CD4-positive, alpha-beta T cell treated with Interleukin-15 for 4 hours (primary cell): ENCODE data around the gene RBMY1J.
"Not testable (repeated sequence)": the region's sequence is repeated elsewhere in the genome, so short reads cannot be mapped to it uniquely, and the experiment has no call there.

Experiments used
- DNase-seq: peaks from one replicate; pipeline ENCODE4 v3.0.0-alpha.2; 2020; ENCODE audit warnings: low spot score

RBMY1J gene

DNA sequence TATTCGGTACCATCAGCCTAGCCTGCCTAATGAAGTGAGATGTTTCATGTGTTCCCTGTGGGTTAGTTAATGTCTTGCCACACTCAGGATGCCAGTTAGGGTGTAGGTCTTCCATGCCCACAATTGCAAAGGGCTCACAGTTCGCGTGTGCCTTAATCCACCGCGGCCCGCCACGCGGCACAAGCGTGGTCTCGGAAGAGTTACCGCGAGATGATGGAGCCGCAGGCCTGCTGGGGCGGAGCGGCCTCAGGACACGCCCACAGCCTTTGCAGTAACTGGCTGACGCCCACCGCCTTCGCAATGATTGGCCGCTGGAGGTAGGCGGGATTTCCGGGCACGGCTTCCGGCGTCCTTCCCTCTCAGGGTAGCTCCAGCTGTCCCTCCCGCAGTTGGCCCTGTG, at the start of gene RBMY1J:
Gene RBMY1J (plus strand): TSS at position 301 of the 400 bp plus-strand sequence. CDS start 2,038 bp downstream, outside the sequence.
- DNase-seq, result not testable (repeated sequence)

- DNase-seq, result no peak
Observed at GRCh38 chrY:22367416-22367815, 35.8 kb upstream of the RBMY1J start.

GRCh38 chrY:22370623-22371022, 32.6 kb upstream of the RBMY1J start:
- DNase-seq, result no peak

DNA sequence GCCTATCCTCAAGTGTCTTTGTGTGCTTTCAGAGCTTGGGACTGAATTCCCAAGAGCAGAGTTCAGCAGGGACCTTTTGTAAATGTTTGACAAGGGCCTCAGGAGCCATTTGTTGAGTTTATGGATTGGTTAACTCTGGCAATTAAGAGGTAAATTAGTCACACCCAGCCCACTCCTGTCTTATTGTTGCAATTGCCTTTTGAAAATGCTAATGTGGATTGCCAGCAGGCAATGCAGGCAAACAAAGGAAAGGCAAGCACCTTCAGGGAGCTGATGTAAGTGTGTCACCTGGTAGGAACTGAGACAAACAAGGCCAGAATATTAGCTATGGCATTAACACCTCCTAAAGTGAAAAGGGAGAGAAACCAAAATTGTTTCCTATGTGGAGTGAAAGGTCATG, 29.7 kb upstream of the RBMY1J start:
- no peak for DNase-seq

GRCh38 chrY:22444718-22445396, 41.6 kb downstream of the RBMY1J start:
- not testable (repeated sequence) for DNase-seq

DNA sequence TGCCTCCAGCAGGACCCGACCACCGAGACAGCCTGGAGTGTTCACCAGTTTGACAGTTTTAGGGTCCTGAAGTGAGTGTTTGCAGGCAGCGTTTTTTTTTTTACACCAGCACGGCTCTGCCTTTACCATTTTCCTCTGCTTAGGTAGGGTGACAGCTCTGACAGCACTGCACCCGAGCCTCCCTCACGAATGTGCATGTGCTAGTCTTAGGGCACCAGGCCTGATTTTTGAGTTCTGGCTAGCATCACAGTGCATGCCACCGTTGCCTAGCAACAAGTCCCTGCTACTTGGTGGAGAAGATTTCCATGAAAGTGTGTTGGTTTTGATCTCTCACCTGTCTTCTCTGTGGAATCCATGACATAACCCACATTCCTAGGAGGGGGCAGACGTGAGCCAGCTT, 52.3 kb downstream of the RBMY1J start:
- not testable (repeated sequence) for DNase-seq

DNA sequence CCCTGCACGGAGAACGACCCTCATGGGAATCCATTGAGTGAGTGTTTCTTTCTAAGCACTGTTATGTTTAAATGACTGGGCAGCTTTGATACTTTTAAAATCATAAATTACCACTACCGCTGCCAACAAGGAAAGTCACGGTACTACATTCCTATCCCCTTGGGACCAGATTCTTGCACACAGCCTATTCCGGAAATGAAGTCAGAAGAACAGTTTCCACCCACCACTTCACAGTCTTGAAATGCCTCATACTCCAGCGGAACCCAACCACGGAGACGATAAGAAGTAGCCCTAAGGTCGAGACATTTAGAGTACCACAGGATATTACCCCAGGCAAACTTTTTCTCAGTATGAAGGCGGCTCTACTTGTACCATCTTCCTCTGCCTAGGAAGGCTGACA, 58.8 kb downstream of the RBMY1J start:
- not testable (repeated sequence) for DNase-seq
